Measurements from ENCODE around the gene CC2D2B. TPM values are rescaled to one million over a fixed set of nuclear protein-coding genes. Genes with fewer than 3 reads are reported as not detected.

Gene CC2D2B
- polyA plus RNA-seq, 1 experiment: not detected

DNA sequence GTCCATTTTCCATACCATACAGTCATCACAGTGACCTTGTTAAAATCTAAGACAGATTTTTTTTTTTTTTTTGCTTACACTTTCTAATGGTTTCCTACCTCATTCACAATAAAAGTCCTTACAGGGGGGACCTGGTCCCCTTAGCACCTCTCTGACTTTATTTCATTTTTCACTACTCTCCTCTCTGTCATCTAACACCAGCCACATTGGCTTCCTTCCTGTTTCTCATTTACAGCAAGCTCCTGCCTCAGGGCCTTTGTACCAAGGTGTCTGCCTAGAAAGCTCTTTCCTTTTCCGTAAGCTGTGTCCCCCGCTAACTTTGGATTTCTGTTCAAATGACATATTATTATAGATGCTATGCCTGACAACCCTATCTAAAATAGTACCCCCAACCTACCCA, 27.7 kb downstream of the CC2D2B start:
- CTCF ChIA-PET: no interaction called here

DNA sequence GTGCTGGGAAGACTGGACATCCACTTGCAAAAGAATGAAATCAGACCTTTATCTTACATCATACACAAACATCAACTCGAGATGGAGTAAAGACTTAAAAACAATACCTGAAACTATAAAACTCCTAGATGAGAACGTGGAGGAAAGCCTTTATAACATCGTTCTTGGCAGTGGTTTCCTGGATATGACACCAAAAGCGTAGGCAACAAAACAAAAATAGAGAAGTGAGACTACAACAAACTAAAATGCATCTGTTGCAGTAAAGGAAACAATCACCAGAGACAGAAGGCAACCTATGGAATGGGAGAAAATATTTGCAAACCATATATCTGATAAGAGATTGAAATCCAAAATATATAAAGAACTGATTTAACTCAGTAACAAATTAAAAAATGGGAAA, 33.3 kb downstream of the CC2D2B start:
- H3K27me3 ChIP-seq (ENCODE audit: control insufficient read depth, insufficient read depth, low read length): no peaks in the 10 kb centered on the region

More for the DNA sequence above, 27.7 kb downstream of the CC2D2B start:
- no peaks in the 10 kb centered on the region for H3K27me3 ChIP-seq (ENCODE audit: control insufficient read depth, insufficient read depth, low read length)
- TF ChIP-seq, protein P1, sequence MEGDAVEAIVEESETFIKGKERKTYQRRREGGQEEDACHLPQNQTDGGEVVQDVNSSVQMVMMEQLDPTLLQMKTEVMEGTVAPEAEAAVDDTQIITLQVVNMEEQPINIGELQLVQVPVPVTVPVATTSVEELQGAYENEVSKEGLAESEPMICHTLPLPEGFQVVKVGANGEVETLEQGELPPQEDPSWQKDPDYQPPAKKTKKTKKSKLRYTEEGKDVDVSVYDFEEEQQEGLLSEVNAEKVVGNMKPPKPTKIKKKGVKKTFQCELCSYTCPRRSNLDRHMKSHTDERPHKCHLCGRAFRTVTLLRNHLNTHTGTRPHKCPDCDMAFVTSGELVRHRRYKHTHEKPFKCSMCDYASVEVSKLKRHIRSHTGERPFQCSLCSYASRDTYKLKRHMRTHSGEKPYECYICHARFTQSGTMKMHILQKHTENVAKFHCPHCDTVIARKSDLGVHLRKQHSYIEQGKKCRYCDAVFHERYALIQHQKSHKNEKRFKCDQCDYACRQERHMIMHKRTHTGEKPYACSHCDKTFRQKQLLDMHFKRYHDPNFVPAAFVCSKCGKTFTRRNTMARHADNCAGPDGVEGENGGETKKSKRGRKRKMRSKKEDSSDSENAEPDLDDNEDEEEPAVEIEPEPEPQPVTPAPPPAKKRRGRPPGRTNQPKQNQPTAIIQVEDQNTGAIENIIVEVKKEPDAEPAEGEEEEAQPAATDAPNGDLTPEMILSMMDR (IDR thresholded peaks at IDR 0.05; ENCODE audit: low read depth, low read length): no peak
- no peak overlapping the region for H3K27ac ChIP-seq (ENCODE audit: low read depth, low read length)
- POLR2A ChIA-PET: no interaction called here
- H3K9me3 ChIP-seq (ENCODE audit: control insufficient read depth, insufficient read depth, low read length): no peaks in the 10 kb centered on the region
- DNase-seq (ENCODE audit: low read depth, low spot score): no peak
- H3K4me3 ChIP-seq (ENCODE audit: low read depth, low read length): no peak overlapping the region

DNA sequence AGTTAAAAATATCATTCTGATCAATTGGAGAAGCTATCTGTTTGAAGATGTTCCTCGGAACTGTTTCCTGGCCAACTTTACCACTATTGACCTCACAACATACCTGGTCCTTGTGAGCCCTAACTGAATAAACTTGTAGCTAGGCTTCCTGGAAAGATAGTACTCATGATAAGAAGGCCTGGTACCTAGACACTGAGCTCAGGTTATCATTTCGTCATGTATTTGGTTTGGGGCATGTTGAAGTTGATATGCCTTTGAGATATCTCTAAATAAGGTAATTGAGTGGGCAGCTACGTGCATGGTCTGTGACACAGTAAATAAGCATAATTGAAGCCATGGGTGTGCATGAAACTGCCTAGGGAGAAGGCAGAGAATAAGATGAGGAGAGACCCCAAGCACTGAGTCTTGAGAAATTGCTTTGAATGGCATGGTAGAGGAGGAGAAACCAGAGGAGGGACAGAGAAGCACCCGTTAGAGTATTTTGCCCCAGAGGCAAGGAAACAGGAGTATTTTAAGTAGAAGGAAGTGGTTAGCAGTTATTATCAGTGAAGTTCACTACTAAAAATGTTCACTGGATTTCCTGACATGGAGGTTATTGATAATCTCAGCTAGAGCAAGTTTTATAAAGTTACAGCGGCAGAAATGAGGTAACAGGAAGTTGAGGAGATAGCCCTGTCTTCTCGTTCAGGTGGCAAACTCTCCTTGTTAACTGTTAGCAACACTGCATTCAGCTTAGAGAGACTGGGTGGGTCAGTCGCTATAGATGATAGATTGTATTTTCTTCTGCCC, 55.6 kb downstream of the CC2D2B start:
- CTCF ChIA-PET: no interaction called here

More for the DNA sequence above, 33.3 kb downstream of the CC2D2B start:
- CTCF ChIA-PET: interaction anchor here (1.2 kb wide), 1 partner anchor 76 kb away, joined by 4 read pairs; no protein-coding TSS in a partner anchor
- H3K4me3 ChIP-seq (ENCODE audit: low read depth, low read length): no peak overlapping the region
- POLR2A ChIA-PET: no interaction called here
- no peak overlapping the region for H3K27ac ChIP-seq (ENCODE audit: low read depth, low read length)
- no peaks in the 10 kb centered on the region for H3K9me3 ChIP-seq (ENCODE audit: control insufficient read depth, insufficient read depth, low read length)
- TF ChIP-seq, protein P1 (IDR thresholded peaks at IDR 0.05; ENCODE audit: low read depth, low read length): no peak
- DNase-seq (ENCODE audit: low read depth, low spot score): no peak

DNA sequence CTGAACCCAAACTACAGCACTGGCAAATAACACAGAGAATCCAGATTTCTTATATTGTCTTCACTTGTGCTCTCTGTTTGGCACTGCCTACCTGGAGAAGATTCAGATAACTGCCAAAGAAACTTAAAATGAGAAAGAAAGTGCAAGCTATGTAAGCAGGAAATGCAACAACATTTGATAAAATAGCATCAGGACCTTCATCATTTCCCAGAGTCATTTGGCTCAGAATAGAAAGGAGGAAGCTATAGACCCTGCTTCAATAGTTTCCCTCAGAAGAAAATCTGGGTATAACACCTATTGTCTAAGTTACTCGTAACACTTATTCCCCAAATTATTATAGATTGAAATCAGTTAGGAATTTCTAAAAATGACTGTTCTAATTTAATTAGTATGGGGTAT, 56.2 kb downstream of the CC2D2B start:
- H3K27ac ChIP-seq (ENCODE audit: low read depth, low read length): no peak overlapping the region
- H3K27me3 ChIP-seq (ENCODE audit: control insufficient read depth, insufficient read depth, low read length): peaks cover 2% of the 10 kb centered on the region
- TF ChIP-seq, protein P1 (IDR thresholded peaks at IDR 0.05; ENCODE audit: low read depth, low read length): no peak
- no peak overlapping the region for H3K4me3 ChIP-seq (ENCODE audit: low read depth, low read length)
- no peak for DNase-seq (ENCODE audit: low read depth, low spot score)
- CTCF ChIA-PET: no interaction called here
- no peaks in the 10 kb centered on the region for H3K9me3 ChIP-seq (ENCODE audit: control insufficient read depth, insufficient read depth, low read length)
- POLR2A ChIA-PET: no interaction called here

More for the DNA sequence above, 55.6 kb downstream of the CC2D2B start:
- H3K27me3 ChIP-seq (ENCODE audit: control insufficient read depth, insufficient read depth, low read length): peaks cover 2% of the 10 kb centered on the region
- DNase-seq (ENCODE audit: low read depth, low spot score): no peak
- no peak overlapping the region for H3K27ac ChIP-seq (ENCODE audit: low read depth, low read length)
- TF ChIP-seq, protein P1 (IDR thresholded peaks at IDR 0.05; ENCODE audit: low read depth, low read length): no peak
- no peak overlapping the region for H3K4me3 ChIP-seq (ENCODE audit: low read depth, low read length)
- no peaks in the 10 kb centered on the region for H3K9me3 ChIP-seq (ENCODE audit: control insufficient read depth, insufficient read depth, low read length)
- POLR2A ChIA-PET: no interaction called here

DNA sequence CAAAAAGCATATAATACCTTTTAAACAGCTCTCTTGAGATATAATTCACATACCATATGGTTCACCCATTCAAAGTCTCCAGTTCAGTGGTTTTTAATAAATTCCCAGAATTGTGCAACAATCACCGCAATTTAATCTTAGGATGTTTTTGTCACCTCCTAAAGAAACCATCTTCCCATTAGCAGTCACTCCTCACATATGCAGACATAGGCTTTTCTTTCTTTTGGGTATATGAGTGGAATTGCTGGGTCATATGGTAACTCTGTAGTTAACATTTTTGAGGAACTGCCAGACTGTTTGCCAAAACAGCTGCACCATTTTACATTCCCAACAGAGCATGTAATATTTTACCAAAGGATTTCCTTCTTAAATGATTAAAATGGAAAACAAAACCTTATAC, 57.0 kb downstream of the CC2D2B start:
- Histone ChIP-seq H3K27me3 (ENCODE audit: control insufficient read depth, insufficient read depth, low read length) (peaks cover 2% of the 10 kb centered on the region), H3K27ac (ENCODE audit: low read depth, low read length) (no peak overlapping the region), H3K4me3 (ENCODE audit: low read depth, low read length) (no peak overlapping the region), H3K9me3 (ENCODE audit: control insufficient read depth, insufficient read depth, low read length) (no peaks in the 10 kb centered on the region)
- ChIA-PET POLR2A (no interaction called here), CTCF (no interaction called here)
- no peak for DNase-seq (ENCODE audit: low read depth, low spot score)
- TF ChIP-seq, protein P1 (IDR thresholded peaks at IDR 0.05; ENCODE audit: low read depth, low read length): no peak

Data from AG04450 (cell line).